Measurements from ENCODE around the gene DNAH6.

The DNAH6 gene

DNA sequence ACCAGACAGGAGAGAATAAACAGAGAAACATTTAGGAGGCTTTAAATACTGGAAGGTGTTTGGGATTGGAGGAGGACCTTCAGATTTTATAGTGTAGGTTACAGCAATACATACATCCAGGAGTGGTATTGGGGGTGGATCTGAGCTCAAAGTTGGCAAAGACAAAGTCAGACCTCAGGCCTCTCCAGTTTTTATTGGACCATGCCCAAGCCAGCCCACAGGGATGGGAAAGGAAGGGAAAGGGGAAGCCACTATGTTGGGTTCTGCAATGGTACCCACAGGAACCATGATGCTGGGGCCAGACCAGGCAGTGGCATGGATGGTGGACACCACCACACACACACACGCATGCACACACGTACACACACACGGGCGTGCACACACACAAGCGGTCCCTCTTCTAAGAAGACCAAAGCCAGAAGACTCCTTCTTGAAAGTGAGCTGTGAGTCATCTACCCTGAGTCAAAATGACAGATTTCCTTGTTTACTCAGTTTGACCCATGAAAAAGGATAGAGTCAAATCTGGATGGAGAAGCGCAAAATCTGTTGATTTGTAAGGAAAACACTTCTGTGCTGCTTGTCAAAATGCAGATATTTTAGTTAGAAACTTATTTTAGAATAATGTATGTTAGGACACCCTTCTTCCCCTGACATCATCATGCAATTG lies 276.7 kb downstream of the DNAH6 start:
- TF ChIP-seq, protein P1, sequence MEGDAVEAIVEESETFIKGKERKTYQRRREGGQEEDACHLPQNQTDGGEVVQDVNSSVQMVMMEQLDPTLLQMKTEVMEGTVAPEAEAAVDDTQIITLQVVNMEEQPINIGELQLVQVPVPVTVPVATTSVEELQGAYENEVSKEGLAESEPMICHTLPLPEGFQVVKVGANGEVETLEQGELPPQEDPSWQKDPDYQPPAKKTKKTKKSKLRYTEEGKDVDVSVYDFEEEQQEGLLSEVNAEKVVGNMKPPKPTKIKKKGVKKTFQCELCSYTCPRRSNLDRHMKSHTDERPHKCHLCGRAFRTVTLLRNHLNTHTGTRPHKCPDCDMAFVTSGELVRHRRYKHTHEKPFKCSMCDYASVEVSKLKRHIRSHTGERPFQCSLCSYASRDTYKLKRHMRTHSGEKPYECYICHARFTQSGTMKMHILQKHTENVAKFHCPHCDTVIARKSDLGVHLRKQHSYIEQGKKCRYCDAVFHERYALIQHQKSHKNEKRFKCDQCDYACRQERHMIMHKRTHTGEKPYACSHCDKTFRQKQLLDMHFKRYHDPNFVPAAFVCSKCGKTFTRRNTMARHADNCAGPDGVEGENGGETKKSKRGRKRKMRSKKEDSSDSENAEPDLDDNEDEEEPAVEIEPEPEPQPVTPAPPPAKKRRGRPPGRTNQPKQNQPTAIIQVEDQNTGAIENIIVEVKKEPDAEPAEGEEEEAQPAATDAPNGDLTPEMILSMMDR (IDR thresholded peaks at IDR 0.05; ENCODE audit: low read depth, low read length, missing control alignments), result no peak
- no peak overlapping the region for H3K4me3 ChIP-seq (ENCODE audit: low read depth, low read length)
- no peak for DNase-seq (ENCODE audit: low read depth)

DNA sequence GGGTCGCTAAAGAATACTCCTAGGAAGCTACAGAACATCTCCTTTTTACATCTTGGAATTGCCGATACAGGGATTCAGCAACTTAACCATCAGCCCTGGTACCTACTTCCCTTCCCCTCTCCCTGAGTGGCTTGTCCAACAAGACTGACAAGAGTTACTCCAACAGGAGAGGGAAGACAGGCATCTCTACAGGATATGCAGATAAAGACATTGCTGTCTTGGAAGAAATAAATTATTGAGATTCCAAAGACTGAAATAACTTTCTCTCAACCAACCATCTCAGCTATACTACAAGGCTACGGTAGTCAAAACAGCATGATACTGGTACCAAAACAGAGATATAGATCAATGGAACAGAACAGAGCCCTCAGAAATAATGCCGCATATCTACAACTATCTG lies 277.3 kb downstream of the DNAH6 start:
- no peak for DNase-seq (ENCODE audit: low read depth)
- no peak overlapping the region for H3K4me3 ChIP-seq (ENCODE audit: low read depth, low read length)
- TF ChIP-seq, protein P1 (IDR thresholded peaks at IDR 0.05; ENCODE audit: low read depth, low read length, missing control alignments), result no peak

DNA sequence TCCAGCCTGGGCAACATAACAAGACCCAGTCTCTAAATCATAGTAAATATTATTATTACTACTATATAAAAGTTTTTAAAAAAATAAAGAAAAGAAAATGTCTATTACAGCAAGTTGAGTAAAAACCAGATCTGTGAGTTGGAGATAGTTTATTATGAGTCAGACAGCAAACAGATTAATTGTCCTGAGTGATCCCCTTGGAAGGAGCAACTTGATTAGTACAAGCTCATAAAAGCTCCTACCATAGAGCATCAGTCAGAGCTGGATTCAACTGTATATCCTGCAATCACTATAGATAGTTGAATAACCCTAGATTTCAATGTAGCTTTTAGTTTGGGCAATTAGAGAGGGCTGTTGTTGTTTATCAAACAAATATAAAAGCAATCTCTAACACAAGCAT lies 280.5 kb downstream of the DNAH6 start:
- H3K4me3 ChIP-seq (ENCODE audit: low read depth, low read length), result no peak overlapping the region
- TF ChIP-seq, protein P1 (IDR thresholded peaks at IDR 0.05; ENCODE audit: low read depth, low read length, missing control alignments), result no peak
- no peak for DNase-seq (ENCODE audit: low read depth)

DNA sequence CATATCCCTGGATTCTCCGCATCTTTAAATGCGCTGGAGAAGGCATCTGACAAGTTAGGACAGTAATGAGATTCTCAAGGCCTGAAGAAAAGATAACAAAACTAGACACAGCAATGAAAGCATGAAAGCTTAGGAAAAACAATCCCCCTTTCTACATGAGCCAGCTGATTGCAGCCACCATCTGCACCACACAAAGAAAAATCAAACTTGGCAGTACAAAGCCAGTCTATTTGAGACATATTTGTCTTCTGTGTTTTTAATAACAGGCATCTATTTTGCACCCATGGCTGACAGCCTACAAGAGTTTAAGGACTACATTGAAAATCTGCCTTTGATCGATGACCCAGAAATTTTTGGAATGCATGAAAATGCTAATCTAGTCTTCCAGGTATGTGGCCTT lies 281.0 kb downstream of the DNAH6 start:
- no peak overlapping the region for H3K4me3 ChIP-seq (ENCODE audit: low read depth, low read length)
- DNase-seq (ENCODE audit: low read depth), result no peak
- TF ChIP-seq, protein P1 (IDR thresholded peaks at IDR 0.05; ENCODE audit: low read depth, low read length, missing control alignments), result no peak

DNA sequence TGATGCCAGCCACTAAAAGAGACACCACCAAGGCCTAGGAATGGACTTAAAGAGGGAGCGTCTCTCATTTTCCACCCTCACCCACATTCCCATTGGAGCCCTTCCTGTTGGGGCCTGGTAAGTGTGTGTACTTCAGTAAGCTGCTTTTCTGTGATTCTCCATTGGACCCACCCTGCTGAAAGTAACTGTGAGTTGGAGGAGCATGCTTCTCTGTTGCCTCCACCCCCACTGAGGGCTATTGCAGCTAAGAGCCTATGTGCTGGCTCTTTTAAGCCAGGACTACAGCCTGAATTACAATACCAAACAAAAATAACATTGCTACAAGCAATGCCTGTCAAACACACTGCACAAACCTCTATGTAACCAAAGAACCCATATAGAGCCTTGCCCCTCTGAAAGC lies 283.5 kb downstream of the DNAH6 start:
- TF ChIP-seq, protein P1 (IDR thresholded peaks at IDR 0.05; ENCODE audit: low read depth, low read length, missing control alignments), result no peak
- no peak overlapping the region for H3K4me3 ChIP-seq (ENCODE audit: low read depth, low read length)
- no peak for DNase-seq (ENCODE audit: low read depth)

DNA sequence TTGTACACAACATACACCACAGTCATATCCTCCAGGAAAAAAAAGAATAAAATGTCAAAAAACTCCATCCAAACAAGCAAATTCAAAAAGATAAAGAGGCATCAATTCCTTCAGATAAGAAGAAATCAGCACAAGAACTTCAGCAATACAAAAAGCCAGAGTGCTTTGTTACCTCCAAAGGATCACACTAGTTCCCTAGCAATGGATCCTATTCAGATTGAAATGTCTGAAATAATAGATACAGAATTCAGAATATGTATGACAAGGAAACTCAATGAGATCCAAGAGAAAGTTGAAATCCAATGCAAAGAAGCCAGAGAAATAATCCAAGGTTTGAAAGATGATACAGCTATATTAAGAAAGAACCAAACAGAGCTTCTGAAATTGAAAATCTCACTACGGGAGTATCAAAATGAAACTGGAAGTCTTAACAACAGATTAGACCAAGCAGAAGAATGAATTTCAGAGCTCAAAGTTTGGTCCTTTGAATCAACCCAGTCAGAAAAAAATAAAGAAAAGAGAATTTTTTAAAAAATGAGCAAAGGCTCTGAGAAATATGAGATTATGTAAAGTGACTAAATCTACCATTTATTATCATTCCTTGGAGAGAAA lies 284.0 kb downstream of the DNAH6 start:
- DNase-seq (ENCODE audit: low read depth), result no peak
- TF ChIP-seq, protein P1 (IDR thresholded peaks at IDR 0.05; ENCODE audit: low read depth, low read length, missing control alignments), result no peak
- no peak overlapping the region for H3K4me3 ChIP-seq (ENCODE audit: low read depth, low read length)

DNA sequence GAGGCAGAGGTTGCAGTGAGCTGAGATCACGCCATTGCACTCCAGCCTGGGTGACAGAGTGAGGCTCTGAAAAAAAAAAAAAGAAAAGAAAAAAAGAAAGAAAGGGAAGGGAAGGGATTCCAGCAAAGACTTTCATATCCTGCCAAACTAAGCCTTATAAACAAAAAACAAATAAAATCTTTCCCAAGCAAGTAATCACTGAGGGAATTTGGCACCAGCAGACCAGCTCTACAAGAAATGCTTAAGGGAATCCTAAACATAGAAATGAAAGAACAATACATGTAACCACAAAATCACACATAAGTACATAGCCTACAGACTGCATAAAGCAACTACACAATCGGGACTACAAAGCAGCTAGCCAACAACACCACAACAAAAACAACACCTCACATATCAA lies 285.5 kb downstream of the DNAH6 start:
- TF ChIP-seq, protein P1 (IDR thresholded peaks at IDR 0.05; ENCODE audit: low read depth, low read length, missing control alignments), result no peak
- H3K4me3 ChIP-seq (ENCODE audit: low read depth, low read length), result no peak overlapping the region
- DNase-seq (ENCODE audit: low read depth), result no peak
